GM18861 (cell line): ENCODE results near the gene FBXO21.
A peak's percentile ranks its signal among the peaks of the same experiment; 100 is the strongest.
"Not testable (repeated sequence)": the region's sequence is repeated elsewhere in the genome, so short reads cannot be mapped to it uniquely, and the experiment has no call there.

Source experiments
- ATAC-seq: cut with Tn5 transposase; IDR thresholded peaks from one replicate; pipeline ENCODE4 v1.9.1; 2021; ENCODE audit not compliant: unreplicated experiment

FBXO21 gene

DNA sequence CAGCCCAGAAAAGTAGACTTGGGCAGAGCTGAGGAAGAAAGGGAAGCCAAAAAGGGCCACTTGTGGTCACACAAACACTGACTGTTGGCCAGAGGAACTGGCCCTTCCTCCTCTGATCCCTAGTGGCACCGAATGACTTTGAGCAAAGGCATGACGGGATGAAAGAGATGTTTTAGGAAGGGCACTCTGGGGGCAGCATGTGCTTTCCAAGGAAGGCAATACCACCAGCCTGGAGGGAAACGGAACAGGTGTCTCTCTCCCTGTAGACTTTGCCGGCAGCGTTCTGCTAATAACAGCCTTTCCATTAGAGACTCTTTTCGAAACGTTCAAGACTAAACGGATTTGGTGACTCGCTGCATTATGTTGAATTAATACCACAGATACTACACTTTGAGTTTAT lies 12.3 kb upstream of the FBXO21 start:
- ATAC-seq = no peak

DNA sequence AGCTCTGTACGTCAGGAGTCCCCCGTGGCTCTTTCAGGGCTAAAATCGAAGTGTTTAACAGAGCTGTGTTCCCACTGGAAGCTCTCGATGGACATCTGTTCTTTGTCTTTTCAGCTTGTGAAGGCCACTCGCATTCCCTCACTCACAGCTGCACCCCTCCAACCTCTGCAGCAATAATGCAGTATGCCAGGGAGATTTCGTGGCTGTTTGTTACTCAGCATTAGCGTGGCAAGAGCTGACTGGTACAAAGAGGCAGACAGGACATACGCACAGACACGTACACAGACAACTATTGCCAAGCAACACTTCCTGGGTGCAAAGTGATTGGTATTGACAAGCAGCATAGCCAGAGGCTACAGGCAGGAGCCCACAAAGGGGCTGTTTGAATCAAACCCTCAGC lies 11.8 kb upstream of the FBXO21 start:
- ATAC-seq = no peak

DNA sequence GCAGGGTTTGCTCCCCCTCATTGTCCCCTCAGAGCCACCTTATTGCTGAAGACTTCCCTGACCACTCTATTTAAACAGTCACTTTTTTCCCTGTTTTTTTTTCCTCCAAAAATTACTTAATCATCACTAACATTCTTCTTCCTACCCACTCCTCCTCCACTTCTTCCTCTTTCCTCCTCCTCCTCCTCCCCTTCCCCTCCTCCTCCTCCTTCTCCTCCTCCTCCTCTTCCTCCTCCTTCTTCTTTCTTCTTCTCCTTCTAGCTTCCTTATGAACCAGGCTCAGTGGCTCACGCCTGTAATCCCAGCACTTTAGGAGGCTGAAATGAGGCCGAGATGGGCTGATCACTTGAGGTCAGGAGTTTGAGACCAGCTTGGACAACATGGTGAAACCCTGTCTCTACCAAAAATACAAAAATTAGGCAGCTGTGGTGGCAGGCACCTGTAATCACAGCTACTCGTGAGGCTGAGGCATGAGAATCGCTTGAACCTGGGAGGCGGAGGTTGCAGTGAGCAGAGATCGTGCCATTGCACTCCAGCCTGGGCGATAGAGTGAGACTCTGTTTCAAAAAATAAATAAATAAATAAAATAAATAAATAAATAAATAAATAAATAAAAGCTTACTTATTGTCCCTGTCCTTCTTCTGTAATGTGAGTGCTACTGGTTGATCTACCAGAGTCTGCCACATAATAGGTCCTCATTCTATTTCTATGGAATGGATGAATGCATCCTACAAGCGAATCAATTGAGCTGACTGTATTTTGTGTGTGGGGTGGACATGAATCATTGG lies 9.9 kb upstream of the FBXO21 start:
- not testable (repeated sequence) for ATAC-seq

DNA sequence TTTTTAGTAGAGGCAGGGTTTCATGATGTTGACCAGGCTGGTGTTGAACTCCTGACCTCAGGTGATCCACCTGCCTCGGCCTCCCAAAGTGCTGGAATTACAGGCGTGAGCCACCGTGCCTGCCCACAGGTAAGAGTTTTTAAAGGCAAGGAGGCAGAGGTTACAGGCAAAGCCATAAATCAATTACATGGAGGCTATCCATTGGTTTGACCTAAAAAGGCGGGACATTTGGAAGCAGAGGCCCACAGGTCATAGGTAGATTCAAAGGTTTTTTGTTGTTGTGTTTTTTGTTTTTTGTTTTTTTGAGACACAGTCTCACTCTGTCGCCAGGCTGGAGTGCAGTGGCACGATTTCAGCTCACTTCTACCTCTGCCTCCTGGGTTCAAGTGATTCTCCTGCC lies 6.1 kb upstream of the FBXO21 start:
- not testable (repeated sequence) for ATAC-seq

DNA sequence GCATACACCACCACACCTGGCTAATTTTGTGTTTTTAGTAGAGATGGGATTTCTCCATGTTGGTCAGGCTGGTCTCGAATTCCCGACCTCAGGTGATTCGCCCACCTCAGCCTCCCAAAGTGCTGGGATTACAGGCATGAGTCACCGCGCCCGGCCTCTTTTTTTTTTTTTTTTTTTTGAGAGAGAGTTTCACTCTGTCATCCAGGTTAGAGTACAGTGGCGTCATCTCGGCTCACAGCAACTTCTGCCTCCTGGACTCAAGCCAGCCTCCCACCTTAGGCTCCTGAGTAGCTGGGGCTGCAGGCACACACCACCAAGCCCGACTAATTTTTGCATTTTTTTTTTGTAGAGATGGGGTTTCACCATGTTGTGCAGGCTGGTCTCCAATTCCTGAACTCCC lies 4.8 kb upstream of the FBXO21 start:
- ATAC-seq = not testable (repeated sequence)

DNA sequence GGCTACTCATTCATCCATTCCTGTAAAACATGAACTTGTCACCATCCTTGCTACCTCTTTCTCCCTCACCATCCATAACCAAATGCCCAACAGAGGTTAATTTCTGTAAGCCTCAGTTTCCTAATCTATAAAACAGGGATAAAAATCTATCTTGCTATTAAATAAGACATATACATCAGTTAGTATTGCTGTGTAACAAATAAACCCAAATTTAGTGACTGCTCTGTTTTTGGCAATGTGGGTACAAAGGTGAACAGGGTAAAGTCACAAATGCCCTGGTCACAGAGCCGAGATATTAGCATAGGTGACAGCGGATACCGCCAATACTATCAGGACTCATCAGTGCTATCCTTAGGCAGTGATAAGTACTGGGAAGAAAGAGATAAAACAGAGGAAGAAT lies 3.6 kb upstream of the FBXO21 start:
- no peak for ATAC-seq

DNA sequence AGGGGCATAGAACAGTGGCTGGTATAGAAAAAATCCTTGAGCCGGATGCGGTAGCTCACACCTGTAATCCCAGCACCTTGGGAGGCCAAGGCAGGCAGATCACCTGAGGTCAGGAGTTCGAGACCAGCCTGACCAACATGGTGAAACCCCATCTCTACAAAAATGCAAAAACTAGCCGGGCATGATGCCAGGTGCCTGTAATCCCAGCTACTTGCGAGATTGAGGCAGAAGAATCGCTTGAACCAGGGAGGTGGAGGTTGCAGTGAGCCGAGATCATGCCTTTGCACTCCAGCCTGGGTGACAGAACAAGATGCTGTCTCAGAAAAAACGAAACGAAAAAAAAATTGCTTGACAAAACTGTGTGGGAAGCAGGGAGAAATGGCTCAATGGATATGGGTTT lies 2.3 kb upstream of the FBXO21 start:
- not testable (repeated sequence) for ATAC-seq

DNA sequence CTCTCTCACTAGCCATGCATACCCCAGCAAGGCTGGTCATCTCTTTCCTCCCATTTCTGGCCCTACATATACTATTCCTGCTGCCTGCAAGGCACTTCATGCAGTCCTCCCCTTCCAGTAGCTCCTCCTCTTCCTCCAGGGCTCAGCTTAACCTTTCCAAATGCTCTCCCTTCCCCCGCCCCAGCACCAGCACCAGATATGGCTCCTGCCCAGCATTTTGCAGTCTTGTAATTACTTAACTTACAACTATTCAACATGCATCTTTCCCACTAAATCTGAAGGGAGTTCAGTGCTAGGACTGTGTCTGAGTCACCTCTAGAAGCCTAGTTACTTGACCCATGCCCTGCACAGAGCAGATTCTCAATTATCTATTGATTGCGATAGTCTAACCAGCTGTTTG lies 1.8 kb upstream of the FBXO21 start:
- no peak for ATAC-seq

DNA sequence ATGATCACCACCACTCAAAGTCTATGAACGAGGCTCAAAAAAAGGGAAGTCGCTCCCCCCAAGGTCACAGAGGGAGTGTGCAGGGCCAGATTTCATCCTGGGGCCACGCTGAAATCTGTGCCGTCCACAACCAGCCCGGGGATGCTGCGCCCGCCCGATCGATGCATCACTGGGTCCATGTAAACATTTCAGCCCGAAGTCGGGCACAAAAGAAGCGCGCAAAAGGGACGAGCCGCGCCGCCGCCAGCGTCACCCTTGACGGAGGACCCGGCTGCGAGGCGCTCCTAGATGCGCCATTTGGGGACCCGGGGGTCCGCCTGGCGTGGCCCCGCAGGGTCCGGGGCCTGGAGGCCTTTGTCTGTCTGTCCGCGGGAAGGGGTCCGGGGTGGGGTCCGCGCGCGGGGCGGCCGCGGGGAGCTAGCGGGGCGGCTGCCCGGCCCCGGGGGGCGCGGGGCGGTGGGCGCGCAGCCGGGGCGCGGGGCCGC lies 503 bp downstream of the FBXO21 start:
- ATAC-seq = peak; percentile 31

DNA sequence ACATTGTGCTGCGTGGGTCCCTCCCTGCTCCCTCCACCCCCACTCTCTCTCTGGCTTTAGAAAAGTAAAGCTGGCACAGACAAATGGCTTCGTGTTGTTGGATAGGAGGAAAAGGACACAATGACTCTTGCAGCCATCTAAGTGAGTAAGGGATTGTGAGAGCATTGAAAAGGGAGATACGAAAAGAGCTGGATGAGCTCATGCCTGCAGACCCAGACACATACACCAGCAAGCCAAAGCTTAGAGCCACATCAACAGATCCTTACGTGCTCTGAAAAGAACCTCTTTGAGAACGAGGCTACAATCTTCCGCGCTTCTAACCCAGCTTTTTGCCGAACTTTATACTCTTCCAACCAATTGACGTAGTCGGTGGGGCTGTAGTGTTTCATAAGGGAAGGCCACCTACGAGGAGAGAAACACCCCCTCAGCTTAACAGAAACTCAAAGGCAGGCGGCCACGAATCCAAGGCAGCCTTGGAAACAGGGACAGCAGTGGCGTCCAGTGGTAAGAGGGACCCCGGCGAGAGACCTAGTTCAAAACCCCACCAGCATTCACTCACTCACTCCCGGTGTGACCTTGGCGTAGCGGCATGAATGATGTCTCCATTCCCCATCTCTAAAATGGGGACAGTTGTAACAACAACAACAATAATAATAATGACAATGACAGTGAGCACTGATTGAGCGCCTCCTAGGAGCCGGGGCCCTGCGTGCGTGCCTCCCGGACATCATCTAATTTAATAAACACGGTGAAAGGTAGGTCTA lies 1.1 kb downstream of the FBXO21 start:
- ATAC-seq = no peak

DNA sequence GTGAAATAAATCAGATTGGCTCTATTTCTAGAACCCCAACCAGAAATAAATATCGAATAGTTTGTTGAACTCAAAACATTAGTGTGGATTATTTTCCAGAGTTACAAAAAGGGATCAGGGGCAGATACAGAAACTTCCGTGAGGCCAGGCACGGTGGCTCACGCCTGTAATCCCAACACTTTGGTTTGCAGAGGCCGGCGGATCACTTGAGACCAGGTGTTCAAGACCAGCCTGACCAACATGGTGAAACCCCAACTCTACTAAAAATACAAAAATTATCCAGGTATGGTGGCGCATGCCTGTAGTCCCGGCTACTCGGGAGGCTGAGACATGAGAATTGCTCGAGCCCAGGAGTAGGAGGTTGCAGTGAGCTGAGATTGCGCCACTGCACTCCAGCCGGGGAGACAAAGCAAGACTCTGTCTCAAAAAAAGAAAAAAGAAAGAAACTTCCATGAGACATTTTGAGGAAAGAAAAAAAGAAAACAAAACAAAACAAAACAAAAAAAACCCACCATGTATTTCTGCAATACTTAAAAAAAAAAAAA lies 2.1 kb downstream of the FBXO21 start:
- ATAC-seq = no peak

DNA sequence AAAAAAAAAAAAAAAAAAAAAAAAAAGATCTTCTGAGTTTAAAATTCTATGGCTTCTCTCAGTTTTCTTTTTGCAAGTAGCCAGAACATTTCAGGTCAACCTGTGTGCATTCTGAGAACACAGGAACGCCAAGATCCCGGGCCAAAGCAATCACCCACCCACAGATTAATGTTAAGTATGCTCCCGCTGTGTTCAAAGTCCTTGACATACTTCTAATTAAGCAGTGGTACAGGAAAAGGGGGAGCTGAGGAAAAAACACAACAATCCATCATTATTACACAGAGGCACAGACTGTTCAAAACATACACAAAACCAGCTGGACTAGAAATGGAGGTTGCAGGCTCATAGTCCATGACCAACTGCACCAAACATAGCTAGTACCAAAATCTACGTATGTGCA lies 2.8 kb downstream of the FBXO21 start:
- no peak for ATAC-seq

DNA sequence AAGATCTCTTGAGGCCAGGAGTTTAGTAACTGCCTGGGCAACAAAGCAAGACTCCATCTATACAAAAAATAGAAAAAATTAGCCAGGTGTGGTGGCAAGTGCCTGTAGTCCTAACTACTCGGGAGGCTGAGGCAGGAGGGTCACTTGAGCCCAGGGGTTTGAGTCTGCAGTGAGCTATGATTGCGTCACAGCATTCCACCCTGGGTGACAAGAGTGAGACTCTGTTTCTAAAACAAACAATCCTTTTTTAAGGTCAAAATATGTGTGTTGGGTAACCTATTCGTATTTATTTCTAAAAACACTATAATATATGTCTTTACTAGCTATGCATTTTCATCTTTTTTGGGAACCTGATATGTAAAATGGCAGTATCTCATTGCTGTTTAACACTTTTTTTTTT lies 7.4 kb downstream of the FBXO21 start:
- no peak for ATAC-seq

DNA sequence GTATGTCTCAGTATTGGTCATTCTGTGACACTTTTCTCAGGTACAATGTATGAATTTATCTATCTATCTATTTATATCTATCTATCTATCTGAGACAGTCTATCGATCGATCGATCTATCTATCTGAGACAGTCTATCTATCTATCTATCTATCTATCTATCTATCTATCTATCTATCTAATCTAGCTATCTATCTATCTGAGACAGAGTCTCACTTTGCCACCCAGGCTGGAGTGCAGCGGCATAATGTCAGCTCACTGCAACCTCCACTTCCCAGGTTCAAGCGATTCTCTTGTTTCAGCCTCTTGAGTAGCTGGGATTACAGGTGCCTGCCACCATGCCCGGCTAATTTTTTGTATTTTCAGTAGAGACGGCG lies 8.8 kb downstream of the FBXO21 start:
- ATAC-seq = not testable (repeated sequence)

DNA sequence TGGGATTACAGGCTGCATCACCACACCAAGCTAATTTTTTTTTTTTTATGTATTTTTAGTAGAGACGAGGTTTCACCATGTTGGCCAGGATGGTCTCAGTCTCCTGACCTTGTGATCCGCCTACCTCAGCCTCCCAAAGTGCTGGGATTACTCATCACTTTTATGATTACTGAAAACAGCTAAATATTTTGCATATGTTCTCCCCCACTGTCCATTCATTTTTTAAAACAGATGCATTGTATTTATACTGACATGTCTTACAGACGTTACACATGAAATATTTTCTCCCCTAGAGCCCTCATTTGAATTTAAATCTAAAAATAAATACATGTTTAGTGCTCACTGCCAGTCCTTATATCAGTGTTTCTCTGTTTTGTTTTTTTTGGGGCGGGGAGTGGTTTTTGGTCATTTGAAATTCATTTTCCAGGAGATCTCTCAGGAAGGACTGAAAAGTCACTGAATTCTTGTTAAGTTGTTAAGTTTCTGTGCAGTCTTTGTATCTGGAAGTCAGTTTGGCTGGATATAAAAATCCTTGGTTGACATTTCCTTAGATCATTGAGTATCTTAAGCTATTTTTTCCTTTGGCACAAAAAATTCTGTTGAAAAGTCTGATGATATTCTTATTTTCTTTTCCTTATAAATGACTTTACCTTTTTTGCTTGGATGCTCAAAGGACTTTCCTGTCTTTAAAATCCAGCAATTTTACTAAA lies 9.4 kb downstream of the FBXO21 start:
- no peak for ATAC-seq

DNA sequence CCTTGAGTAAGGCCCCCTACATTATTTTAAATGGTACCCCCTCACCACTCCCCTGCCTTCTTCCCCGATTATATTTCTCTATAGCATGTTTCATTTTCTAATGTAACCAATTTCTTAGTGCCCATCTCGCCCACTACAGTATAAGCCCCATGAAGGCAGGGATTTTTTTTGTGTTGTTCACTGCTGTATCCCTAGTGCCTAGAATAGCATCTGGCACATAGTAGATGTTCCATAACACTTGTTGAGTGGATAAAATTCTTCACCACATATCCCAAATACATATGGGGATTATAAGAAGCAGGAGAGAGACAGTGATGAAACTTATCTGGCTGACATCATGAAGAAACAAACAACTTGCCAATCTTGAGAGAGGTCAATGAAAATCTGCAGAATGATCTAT lies 11.5 kb downstream of the FBXO21 start:
- ATAC-seq = no peak

DNA sequence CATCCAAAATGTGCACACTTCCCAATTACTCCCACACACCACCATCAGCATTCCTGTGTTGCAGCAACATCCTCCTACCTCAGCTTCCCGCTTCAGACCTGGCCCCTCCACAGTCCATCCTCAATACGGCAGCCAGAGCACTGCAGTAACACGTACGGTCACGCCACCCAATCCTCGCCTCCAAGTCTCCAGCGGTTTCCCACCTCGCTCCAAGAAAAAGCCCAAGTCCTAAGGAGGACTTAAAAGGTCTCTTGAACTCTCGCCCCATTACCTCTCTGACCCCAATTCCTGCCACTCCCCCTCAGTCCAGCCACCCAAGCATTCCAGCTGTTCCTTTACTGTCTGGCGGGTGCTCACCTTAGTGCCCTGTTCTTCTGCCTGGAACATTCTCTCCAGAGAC lies 12.0 kb downstream of the FBXO21 start:
- ATAC-seq = no peak

DNA sequence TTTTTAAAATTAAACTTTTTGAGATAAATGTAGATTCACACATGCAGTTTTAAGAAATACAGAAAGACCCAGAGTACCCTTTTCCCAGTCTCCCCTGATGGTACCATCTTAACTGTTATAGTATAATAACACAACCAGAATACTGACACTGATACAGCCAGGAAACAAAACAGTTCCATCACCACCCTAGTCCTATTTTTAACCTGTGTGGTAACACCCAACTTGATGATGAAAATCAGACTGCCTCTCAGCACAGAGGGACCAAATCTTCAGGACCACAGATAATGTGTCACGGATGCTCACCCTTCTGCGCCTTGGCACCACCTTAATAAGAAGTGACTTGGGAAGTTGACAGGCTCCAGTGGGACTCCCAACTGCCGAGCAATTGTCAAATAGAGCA lies 18.1 kb downstream of the FBXO21 start:
- no peak for ATAC-seq

DNA sequence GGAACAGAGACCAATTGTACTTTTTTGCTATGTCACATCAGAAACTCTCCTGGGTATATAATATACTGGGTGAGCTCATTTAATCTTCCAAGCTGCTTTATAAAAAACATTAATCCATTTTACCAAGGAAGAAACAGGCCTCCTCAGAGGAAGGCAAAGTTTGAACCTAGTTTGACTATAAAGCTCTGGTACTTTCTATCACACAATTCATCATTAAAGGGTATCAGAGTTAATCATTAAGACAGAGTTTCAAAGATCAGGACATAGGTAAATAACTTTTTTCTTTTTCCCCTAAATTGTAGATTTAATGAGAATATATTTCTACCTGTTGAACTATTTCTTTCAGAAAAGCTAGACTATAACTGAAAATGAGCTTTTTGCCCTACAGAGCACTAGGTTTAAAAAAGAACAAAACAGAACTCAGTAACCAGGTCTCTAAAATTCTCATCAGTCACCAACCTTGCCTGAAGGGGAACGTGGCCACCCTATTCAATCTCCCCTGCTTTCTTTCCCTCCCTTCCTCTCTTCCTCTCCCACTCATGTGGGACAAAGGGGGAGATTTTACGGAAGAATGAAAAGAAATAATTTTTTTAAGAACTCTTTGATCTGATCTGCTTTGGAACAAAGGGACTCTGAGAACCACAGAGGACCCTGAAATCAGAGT lies 18.6 kb downstream of the FBXO21 start:
- no peak for ATAC-seq

DNA sequence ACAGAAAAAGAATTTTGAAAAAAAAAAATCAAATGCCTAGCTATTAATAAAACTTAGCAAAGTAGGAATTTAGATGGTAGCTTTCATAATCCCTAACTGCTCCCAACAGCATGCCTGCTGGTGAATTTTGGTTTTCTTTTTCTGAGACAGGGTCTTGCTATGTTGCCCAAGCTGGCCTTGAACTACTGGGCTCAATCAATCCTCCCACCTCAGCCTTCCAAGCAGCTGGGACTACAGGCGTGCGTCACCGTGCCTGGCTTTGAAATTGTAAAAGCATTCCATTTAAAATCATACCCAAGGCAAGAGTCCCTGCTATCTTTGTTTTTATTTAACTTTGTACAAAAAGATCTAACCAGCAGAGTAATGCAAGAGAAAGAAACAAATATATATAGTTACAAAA lies 20.7 kb downstream of the FBXO21 start:
- ATAC-seq = no peak

DNA sequence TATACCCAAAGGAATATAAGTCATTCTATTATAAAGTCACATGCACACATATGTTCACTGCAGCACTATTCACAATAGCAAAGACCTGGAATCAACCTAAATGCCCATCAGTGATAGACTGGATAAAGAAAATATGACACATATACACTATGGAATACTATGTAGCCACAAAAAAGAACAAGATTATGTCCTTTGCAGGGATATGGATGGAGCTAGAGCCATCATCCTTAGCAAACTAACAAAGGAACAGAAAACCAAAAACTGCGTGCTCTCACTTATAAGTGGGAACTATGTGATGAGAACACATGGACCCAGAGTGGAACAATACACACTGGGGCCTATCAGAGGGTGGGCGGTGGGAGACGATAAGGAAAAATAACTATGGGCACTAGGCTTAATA lies 21.3 kb downstream of the FBXO21 start:
- no peak for ATAC-seq
